Ishikawa (cell line): ENCODE measurements around the gene BARX1.

Experiments used
- CEBPB ChIP-seq: IDR thresholded peaks from 2 replicates; pipeline ENCODE4 v1.6.1; 2012
- CREB1 ChIP-seq: IDR thresholded peaks from 2 replicates; pipeline ENCODE4 v1.6.1; 2012; ENCODE audit warnings: low read depth
- EGR1 ChIP-seq: IDR thresholded peaks from 2 replicates; pipeline ENCODE4 v1.6.1; 2012
- EP300 ChIP-seq: IDR thresholded peaks from 2 replicates; pipeline ENCODE4 v1.6.1; 2012; ENCODE audit warnings: borderline replicate concordance
- FOXM1 ChIP-seq: IDR thresholded peaks from 2 replicates; pipeline ENCODE4 v1.6.1; 2012; ENCODE audit warnings: low read depth, borderline replicate concordance
- NFIC ChIP-seq: IDR thresholded peaks from 2 replicates; pipeline ENCODE4 v1.6.1; 2012
- RAD21 ChIP-seq: IDR thresholded peaks from 2 replicates; pipeline ENCODE4 v1.6.1; 2012; ENCODE audit warnings: low read depth
- TAF1 ChIP-seq: IDR thresholded peaks from 2 replicates; pipeline ENCODE4 v1.6.1; 2012; ENCODE audit warnings: low read depth, mild to moderate bottlenecking
- TCF12 ChIP-seq: IDR thresholded peaks from 2 replicates; pipeline ENCODE4 v1.6.1; 2012; ENCODE audit warnings: low read depth
- TEAD4 ChIP-seq: IDR thresholded peaks from 2 replicates; pipeline ENCODE4 v1.6.1; 2012
- YY1 ChIP-seq: IDR thresholded peaks from 2 replicates; pipeline ENCODE4 v1.6.1; 2012; ENCODE audit warnings: low read depth
- ZBTB7A ChIP-seq: IDR thresholded peaks from 2 replicates; pipeline ENCODE4 v1.6.1; 2012; ENCODE audit warnings: low read depth
- TF ChIP-seq, protein P1 (sequence below): IDR thresholded peaks from 2 replicates; pipeline ENCODE4 v1.6.1; 2012; ENCODE audit warnings: low read depth, mild to moderate bottlenecking
- TF ChIP-seq, protein P2 (sequence below): IDR thresholded peaks from 2 replicates; pipeline ENCODE4 v1.6.1; 2012
- TF ChIP-seq, protein P3 (sequence below): IDR thresholded peaks from 2 replicates; pipeline ENCODE4 v1.6.1; 2012

BARX1 gene

DNA sequence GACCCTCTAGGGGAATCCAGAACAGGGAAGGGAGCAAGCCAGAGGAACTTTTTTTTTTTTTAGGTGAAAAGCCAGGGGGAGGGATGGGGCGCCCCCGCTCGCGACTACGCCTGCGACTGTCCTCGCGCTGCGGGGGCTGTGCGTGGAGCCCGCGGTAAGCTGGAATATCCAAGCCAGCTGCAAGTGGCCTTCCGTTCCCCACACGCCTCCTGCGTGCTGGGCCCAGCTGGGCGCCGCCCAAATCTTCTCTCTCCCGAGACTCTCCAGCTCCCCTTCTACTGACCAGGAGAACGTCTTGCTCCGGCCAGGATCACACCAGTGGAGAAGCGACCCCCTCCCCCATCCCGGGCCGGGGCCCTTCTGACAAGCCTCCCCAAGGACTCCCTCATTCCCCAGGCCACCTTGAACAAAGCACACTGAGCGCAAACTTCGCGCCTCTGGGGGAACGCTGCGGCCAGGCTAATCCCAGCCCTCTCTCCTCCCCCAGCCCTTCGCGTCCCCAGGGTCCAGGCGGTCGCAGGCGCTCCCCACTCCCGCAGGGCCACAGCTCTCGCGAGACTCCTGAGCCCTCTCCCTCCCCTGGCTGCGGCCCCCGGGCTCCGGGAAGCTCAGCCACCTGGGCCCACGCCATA lies 6.6 kb downstream of the BARX1 start:
- TF ChIP-seq EP300 (no peak), YY1 (no peak), NFIC (no peak), TAF1 (no peak), TEAD4 (no peak), CREB1 (no peak), EGR1 (no peak), RAD21 (no peak), ZBTB7A (no peak)
- TF ChIP-seq, protein P1, sequence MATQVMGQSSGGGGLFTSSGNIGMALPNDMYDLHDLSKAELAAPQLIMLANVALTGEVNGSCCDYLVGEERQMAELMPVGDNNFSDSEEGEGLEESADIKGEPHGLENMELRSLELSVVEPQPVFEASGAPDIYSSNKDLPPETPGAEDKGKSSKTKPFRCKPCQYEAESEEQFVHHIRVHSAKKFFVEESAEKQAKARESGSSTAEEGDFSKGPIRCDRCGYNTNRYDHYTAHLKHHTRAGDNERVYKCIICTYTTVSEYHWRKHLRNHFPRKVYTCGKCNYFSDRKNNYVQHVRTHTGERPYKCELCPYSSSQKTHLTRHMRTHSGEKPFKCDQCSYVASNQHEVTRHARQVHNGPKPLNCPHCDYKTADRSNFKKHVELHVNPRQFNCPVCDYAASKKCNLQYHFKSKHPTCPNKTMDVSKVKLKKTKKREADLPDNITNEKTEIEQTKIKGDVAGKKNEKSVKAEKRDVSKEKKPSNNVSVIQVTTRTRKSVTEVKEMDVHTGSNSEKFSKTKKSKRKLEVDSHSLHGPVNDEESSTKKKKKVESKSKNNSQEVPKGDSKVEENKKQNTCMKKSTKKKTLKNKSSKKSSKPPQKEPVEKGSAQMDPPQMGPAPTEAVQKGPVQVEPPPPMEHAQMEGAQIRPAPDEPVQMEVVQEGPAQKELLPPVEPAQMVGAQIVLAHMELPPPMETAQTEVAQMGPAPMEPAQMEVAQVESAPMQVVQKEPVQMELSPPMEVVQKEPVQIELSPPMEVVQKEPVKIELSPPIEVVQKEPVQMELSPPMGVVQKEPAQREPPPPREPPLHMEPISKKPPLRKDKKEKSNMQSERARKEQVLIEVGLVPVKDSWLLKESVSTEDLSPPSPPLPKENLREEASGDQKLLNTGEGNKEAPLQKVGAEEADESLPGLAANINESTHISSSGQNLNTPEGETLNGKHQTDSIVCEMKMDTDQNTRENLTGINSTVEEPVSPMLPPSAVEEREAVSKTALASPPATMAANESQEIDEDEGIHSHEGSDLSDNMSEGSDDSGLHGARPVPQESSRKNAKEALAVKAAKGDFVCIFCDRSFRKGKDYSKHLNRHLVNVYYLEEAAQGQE: no peak
- TF ChIP-seq, protein P2, sequence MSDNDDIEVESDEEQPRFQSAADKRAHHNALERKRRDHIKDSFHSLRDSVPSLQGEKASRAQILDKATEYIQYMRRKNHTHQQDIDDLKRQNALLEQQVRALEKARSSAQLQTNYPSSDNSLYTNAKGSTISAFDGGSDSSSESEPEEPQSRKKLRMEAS: no peak
- TF ChIP-seq, protein P3, sequence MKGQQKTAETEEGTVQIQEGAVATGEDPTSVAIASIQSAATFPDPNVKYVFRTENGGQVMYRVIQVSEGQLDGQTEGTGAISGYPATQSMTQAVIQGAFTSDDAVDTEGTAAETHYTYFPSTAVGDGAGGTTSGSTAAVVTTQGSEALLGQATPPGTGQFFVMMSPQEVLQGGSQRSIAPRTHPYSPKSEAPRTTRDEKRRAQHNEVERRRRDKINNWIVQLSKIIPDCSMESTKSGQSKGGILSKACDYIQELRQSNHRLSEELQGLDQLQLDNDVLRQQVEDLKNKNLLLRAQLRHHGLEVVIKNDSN: no peak

DNA sequence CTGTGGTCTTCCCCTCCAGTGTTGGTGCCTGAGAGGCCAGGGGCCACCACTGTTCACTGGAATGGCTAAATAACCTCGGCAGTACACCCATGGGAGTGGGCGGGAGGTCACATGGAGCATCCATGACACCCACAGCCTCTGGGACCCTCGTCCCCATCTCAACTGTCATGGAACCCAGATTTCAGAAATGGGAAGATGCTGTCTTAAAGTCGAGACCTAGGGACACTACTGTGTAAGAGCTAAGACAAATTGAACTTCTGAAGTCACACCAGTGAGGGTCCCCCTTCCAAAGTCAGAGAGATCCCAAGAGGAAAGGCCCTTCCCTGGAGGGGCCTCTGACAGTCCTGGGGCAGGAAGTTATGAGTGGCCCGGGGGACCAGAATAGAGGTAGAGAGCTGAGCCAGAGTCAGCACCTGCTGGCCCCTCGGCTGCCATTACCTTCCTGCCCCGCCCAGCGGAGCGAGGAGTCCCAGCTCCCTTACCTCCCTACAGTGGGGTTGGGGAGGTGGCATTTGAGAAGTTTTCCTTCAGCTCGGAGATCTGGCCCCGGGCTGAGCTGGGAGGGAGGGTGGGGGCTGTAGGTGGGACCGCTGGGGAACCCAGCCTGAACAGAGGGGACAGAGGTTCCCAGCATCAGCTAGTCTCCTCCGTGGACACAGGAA lies 7.6 kb downstream of the BARX1 start:
- no peak for TF ChIP-seq TCF12
- no peak for TF ChIP-seq FOXM1
- TF ChIP-seq, protein P2: no peak
- TF ChIP-seq YY1: no peak
- TF ChIP-seq TEAD4: no peak
- no peak for TF ChIP-seq TAF1
- TF ChIP-seq ZBTB7A: no peak
- no peak for TF ChIP-seq EP300
- TF ChIP-seq CREB1: no peak
- TF ChIP-seq CEBPB: no peak
- no peak for TF ChIP-seq NFIC
- TF ChIP-seq, protein P3: no peak
- no peak for TF ChIP-seq EGR1
- TF ChIP-seq, protein P1: no peak
- TF ChIP-seq RAD21: no peak

DNA sequence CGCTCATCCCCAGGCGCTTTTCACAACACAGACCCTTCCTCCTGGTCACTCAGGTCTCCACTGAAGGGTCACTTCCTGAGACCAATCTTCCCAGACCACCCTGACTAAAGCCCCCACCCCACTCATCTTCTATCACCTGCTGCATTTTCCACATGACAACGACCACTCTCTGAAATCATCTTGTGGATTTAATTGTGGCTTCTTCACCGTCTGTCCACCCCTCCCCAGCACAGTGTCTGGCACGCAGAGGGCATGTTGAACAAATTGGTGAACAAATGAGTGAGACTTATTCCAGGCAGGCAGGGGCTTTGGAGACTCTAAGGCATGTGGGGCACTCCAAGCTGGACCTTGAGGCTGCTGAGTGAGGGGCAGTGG lies 8.8 kb downstream of the BARX1 start:
- no peak for TF ChIP-seq ZBTB7A
- TF ChIP-seq FOXM1: no peak
- TF ChIP-seq, protein P2: no peak
- TF ChIP-seq TAF1: no peak
- TF ChIP-seq RAD21: no peak
- no peak for TF ChIP-seq CREB1
- no peak for TF ChIP-seq CEBPB
- TF ChIP-seq TEAD4: no peak
- no peak for TF ChIP-seq EGR1
- TF ChIP-seq, protein P3: no peak
- TF ChIP-seq, protein P1: no peak
